HG03095 (cell line): ENCODE data around the gene MAPK10.
"Not testable (repeated sequence)": the region's sequence is repeated elsewhere in the genome, so short reads cannot be mapped to it uniquely, and the experiment has no call there.

Experiments used
- ATAC-seq: cut with Tn5 transposase; IDR thresholded peaks from one replicate; pipeline ENCODE4 v1.9.1; 2021; ENCODE audit warnings: moderate library complexity; ENCODE audit not compliant: unreplicated experiment

MAPK10 gene

DNA sequence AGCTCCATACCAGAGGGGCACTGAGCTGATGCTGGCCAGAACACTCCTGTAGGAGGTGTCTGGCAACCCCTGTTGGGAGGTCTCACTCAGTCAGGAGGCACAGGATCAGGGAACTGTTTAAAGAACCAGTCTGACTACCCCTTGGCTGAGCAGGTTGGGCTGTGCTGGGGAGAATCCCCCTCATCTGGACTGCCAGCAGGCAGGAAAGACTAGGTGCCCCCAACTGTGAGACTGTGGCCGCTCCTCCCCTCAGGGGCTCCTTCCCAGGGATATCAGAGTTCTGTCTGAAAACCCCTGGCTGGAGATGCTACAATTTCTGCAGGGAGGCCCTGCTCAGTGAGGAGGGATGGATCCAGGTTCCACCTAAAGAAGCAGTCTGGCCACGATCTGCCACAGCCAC, 245.3 kb downstream of the MAPK10 start:
- no peak for ATAC-seq

- no peak for ATAC-seq
These were observed 251.0 kb downstream of the MAPK10 start for GRCh38 chr4:86108834-86109233.

GRCh38 chr4:86108137-86108536, 251.7 kb downstream of the MAPK10 start:
- no peak for ATAC-seq

DNA sequence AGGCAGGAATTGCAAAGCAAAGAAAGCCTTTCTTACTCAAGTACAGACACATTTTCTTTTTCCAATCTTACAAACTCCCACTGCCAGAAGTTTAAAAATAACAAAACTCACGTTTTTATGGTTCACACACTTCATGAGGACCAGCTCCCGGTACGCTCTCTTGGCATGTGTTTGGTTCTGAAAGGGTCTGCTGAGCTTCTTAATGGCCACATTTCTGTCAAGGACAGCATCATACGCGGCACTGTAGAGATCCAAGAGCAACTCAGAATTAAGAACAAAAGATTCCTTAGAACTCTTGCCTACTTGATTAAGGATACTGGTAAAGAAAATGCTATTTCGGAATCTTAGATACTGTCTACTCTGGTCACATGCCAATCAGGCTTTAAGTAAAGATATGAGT, 252.7 kb downstream of the MAPK10 start:
- no peak for ATAC-seq

DNA sequence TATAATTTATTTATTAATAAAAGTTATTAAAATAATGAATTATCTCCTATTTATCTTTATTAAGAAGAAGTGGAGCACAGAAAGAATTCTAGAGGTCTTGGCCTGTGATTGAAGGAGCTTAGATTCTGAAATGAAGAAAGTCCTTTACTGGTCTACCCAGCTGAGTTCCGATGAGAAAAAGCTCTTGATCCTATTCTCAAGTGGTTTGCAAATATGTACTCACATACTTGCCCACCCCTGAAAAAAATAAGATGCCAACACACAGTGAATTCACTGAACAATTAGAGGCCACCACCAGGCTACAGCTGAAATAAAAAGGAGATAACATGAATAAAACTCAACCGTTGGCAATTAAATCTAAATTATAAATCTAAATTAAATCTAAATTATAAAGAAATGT, 253.4 kb downstream of the MAPK10 start:
- ATAC-seq, result no peak

- no peak for ATAC-seq
These were observed 258.0 kb downstream of the MAPK10 start for GRCh38 chr4:86101841-86102240.

- ATAC-seq, result no peak
These were observed 258.4 kb downstream of the MAPK10 start for GRCh38 chr4:86101410-86101809.

DNA sequence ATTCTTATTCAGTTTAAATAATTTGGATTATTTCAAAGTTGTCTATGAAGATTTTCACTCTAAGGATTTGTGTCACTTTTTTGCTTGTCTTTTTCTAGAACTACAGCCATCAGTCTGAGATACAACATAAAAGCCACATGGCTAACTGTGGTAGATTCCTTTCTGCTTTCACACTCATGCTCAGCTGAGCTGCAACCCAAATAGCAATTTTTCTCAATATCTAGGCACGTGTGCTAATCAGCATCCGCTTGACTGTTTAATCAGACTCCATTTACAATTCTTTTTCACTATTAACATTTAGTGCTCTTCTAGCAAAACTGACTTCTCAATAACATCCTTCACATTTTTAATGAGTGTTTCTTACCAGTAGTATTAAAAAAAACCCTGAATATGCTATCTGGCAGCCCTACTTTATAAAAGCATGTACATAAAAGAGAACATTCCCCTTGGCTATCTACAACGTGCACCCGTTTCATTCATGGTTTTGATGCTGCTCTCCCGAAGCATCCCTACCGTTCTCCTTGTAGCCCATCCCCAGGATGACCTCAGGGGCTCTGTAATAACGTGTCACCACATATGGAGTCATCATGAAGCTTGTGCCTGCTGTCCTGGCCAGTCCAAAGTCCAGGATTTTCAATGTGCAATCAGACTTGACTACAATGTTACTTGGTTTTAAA, 259.2 kb downstream of the MAPK10 start:
- no peak for ATAC-seq

DNA sequence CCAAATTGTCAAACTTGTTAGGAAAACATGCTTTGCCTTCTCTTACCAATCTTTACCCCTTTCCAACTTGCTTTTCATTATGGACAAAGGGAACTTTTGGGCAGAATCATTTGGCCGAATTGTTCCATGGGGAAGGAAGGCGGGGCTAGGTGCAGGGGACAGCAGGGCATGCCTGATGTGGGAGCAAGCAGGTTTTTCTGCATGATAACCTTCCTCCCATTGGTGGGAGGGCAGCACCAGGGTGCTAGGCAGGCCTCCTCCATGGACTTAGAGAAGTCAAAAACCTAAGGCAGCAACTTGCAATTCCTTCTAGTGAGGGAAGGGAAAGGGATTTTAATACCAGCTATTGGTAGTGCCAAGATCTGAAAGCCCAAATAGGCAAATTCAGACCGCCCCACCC, 260.5 kb downstream of the MAPK10 start:
- no peak for ATAC-seq

DNA sequence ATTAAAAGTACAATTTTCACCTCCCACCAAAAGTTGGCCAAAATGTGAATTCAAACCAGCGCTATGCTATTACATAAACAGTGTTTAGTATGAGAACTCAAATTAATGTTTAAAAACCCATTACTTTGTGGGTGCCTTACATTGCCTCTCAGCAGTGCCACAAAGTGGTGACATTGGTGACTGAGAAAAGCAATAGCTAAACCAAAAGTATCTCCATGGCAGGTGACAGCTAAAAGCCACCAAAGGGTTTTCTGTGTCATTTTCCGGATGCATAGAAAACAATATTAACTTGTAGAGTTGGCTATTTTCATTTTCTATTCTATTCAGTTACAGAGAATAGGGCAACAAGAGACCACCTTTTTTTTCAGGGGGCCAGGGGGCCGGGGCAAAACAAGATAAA, 261.2 kb downstream of the MAPK10 start:
- ATAC-seq, result no peak

DNA sequence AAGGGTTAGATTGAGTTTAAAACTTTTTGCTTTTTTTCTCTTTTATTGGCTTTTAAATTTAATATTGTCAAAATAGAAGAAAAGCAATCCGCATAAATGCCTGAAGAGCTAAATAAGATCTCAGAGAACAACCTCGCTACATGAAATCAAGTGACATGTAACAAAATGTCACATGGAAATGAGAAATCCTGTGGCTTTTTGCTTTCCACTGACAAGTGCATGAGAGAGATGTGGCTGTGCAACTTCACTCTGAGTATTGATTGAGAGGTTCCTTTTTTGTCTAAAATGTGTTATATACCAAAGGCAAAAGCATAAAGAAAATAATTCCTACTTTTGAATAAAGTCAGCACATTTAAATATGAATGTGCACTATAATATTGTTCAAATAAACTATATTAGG, 263.5 kb downstream of the MAPK10 start:
- ATAC-seq, result no peak

GRCh38 chr4:86092684-86093083, 267.2 kb downstream of the MAPK10 start:
- no peak for ATAC-seq

GRCh38 chr4:86091201-86091600, 268.7 kb downstream of the MAPK10 start:
- ATAC-seq, result no peak

DNA sequence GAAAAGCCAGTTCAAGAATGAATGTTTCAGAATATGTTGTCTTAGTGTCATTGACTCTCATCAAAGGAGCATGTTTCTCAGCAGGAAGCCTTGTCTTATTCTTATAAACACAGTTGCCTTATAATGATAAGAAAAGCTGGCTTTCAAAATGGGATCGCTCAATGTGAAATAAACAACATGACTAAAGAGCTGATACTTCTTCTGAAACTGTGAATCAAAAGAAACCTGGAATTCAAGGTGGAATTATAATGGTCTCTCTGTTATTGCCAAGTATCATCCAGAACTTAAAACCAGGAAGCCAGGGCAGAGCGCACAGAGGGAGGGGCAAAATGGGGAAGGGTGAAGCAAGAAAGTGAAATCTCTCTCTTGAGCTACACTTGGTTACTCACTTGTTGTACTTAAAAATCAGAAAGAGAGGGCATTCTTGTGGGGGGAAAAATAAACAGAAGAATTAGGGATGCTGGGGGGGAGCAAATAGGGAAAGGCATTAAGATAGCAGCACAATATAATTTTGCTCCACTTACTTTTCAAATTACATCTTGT, 270.0 kb downstream of the MAPK10 start:
- ATAC-seq, result no peak

DNA sequence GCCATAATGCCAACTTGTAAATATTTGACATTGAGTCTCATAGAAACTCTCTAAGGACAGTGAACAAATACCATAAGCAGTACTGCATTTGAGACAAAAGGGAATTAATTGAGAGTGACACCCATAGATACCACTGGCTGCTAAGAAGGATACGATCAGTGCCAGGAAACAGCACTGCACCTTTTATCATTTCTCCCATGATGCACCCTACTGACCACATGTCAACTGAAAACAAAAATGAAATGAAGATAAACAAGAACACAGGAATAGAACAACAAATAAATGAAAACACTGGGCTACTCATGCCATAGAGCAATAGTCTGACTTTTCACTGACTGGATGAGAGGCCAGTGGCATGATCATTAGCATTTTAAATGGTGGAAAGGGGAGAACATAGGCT, 270.8 kb downstream of the MAPK10 start:
- ATAC-seq, result no peak

DNA sequence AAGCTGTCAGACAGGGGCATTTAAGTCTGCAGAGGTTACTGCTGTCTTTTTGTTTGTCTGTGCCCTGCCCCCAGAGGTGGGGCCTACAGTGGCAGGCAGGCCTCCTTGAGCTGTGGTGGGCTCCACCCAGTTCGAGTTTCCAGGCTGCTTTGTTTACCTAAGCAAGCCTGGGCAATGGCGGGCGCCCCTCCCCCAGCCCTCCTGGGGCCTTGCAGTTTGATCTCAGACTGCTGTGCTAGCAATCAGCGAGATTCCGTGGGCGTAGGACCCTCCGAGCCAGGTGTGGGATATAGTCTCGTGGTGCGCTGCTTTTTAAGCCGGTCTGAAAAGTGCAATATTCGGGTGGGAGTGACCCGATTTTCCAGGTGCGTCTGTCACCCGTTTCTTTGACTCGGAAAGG, 284.1 kb downstream of the MAPK10 start:
- not testable (repeated sequence) for ATAC-seq

- ATAC-seq, result no peak
These were observed 299.5 kb downstream of the MAPK10 start for GRCh38 chr4:86060341-86060740.

- no peak for ATAC-seq
These were observed 301.2 kb downstream of the MAPK10 start for GRCh38 chr4:86058621-86059020.

DNA sequence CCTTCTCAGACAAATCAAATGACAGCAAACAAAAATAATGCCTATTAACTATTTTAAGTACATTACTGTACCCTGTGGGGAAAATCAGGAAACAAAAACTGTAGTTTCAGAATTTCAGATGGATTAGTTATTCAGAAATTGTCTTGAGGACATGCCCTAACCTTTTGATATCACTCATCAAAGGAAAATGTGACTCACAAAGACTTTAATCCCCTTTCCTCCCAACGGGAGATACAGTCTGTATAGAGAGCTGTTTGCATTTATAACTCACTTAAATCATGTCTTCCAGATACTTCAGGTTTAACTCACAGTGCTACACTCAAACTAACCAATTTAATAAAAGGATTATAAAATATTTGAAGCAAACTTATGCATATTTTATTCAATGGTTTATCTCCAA, 304.0 kb downstream of the MAPK10 start:
- no peak for ATAC-seq

DNA sequence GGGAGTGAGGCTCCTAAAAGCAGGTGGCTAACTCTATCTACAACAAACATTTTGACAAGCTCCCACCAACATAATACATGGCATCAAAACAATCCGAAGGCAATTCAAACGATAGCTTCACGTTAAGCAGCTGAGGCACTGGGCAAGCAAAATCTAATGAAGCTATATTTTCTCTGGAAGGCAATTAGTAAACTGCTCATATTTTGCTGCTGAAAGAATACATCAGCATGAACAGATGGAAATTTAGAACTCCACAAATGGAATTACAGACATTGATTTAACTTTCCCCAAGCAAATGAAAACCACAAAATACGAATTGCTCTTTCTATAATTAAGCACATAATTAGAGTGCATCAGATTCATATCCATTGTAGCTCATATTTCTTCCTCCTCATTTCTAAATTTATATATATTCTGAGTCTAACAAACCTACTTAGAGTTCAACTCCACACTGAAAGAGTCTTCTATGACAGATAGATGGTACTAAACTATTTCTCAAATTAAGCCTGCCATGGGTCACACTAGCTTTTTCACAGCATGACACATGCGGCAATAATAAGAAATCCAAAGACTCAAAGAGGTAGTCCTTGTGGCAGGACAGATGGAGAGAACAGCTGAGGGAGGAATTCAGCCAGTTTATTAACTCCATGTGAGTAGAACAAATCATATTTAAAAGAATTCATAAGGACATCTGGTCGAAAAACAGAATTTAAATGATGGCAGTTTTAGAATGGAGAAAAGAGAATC, 305.4 kb downstream of the MAPK10 start:
- ATAC-seq, result no peak

DNA sequence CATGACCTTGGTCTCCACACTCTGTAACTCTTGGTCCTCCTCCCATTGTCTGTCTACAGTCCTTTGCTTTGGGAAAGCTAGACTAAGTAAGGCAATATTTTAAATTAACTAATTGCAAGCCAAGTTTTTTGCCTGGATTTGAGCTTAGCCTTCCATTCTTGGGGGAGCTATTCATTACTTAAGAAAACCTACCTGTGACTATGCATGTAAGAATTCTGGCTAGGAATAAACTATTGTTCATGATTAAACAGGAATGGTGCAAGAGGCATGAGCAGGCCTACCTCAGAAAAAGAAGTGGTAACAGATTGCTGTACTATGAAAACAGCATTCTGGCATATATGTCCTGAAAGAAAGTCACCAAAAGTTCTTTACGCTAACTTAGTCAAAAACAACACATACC, 309.4 kb downstream of the MAPK10 start:
- ATAC-seq, result no peak

GRCh38 chr4:86048426-86048825, 311.4 kb downstream of the MAPK10 start:
- ATAC-seq, result no peak
